H1 (cell line): ENCODE measurements around the gene ARNT2. TPM values are rescaled to one million over a fixed set of nuclear protein-coding genes. Genes with fewer than 3 reads are reported as not detected.

Experiments used
- CTCF ChIA-PET: fragments of 300-600 bp; sonication (Branson Sonifier 250); formaldehyde crosslinking; loops from one replicate; lab custom pipeline; 2021; ENCODE audit not compliant: partially characterized antibody; lab: Charles Lee
- POLR2A ChIA-PET: fragments of 300-600 bp; sonication (Branson Sonifier 250); formaldehyde crosslinking; loops from one replicate; lab custom pipeline; 2021; ENCODE audit warnings: inconsistent platforms; ENCODE audit not compliant: partially characterized antibody; lab: Charles Lee
- DNase-seq, 2 experiments: peaks; one replicate each; pipeline versions ENCODE4 v3.0.0 to v3.0.0-alpha.2; 2010 to 2022; ENCODE audit warnings: low spot score in 2 of 2, low read depth in 1 of 2, mixed read lengths in 1 of 2
- FAIRE-seq: peaks from 2 replicates; lab custom pipeline; 2011; peaks lifted over from hg19 to GRCh38; lab: Jason Lieb, UNC
- H2AFZ ChIP-seq: 2 replicates; pipeline ENCODE4 v1.8.1; 2012; ENCODE audit warnings: low read length, inconsistent platforms
- H2AK5ac ChIP-seq: 2 replicates; pipeline ENCODE4 v1.6.1; 2013; ENCODE audit warnings: low read depth, low read length
- H2BK120ac ChIP-seq: replicated peaks from 2 replicates; pipeline ENCODE3; 2013; ENCODE audit warnings: low read depth, low read length, inconsistent platforms
- H2BK12ac ChIP-seq: 2 replicates; pipeline ENCODE4 v1.6.1; 2013; ENCODE audit warnings: low read depth, low read length
- H2BK15ac ChIP-seq: 2 replicates; pipeline ENCODE4 v1.6.1; 2013; ENCODE audit warnings: low read length
- H2BK20ac ChIP-seq: 2 replicates; pipeline ENCODE4 v1.6.1; 2013; ENCODE audit warnings: low read length
- H2BK5ac ChIP-seq: 2 replicates; pipeline ENCODE4 v1.6.1; 2013; ENCODE audit warnings: low read depth, low read length
- H3K14ac ChIP-seq: 2 replicates; pipeline ENCODE4 v1.6.1; 2013; ENCODE audit warnings: inconsistent platforms; ENCODE audit not compliant: insufficient read length
- H3K18ac ChIP-seq: 2 replicates; pipeline ENCODE4 v1.6.1; 2013; ENCODE audit warnings: low read length; ENCODE audit errors: extremely low read depth
- H3K23ac ChIP-seq: 2 replicates; pipeline ENCODE4 v1.6.1; 2013; ENCODE audit warnings: inconsistent platforms; ENCODE audit not compliant: insufficient read length
- H3K23me2 ChIP-seq: 2 replicates; pipeline ENCODE4 v1.6.1; 2013; ENCODE audit warnings: low read depth, low read length
- H3K27ac ChIP-seq: 2 replicates; pipeline ENCODE4 v1.6.1; 2011; ENCODE audit warnings: low read depth, low read length, inconsistent platforms
- H3K27me3 ChIP-seq, 4 experiments: replicated peaks in 1 of 4; 1 replicate in 1 of 4; 2 replicates in 3 of 4; pipeline versions ENCODE4 v1.6.1 to v1.8.1; 2011 to 2013; ENCODE audit warnings: low read length in 3 of 4, mild to moderate bottlenecking in 3 of 4, inconsistent platforms in 2 of 4, mixed read lengths in 2 of 4, moderate library complexity in 1 of 4; ENCODE audit not compliant: control insufficient read depth in 3 of 4, insufficient read depth in 3 of 4; ENCODE audit errors: extremely low read depth in 1 of 4
- H3K36me3 ChIP-seq, 4 experiments: 2 replicates each; pipeline versions ENCODE4 v1.6.1 to v1.8.1; 2011 to 2013; ENCODE audit warnings: mild to moderate bottlenecking in 4 of 4, low read length in 3 of 4, moderate library complexity in 2 of 4, control low read depth in 1 of 4, inconsistent platforms in 1 of 4; ENCODE audit not compliant: insufficient read depth in 4 of 4, control insufficient read depth in 2 of 4
- H3K4ac ChIP-seq: replicated peaks from 2 replicates; pipeline ENCODE3; 2013; ENCODE audit warnings: low read length, low read depth, mixed read lengths, inconsistent platforms; ENCODE audit not compliant: insufficient read length
- H3K4me1 ChIP-seq, 4 experiments: replicated peaks in 1 of 4; 1 replicate in 1 of 4; 2 replicates in 3 of 4; pipeline versions ENCODE4 v1.6.1 to v1.8.1; 2011 to 2013; ENCODE audit warnings: low read length in 3 of 4, inconsistent platforms in 2 of 4, mixed read lengths in 1 of 4; ENCODE audit not compliant: insufficient read depth in 4 of 4, control insufficient read depth in 3 of 4
- H3K4me2 ChIP-seq, 2 experiments: 2 replicates each; pipeline versions ENCODE4 v1.6.1 to v1.8.1; 2011 to 2013; ENCODE audit warnings: low read depth in 2 of 2, low read length in 2 of 2, control low read depth in 1 of 2, inconsistent platforms in 1 of 2, mild to moderate bottlenecking in 1 of 2; ENCODE audit not compliant: insufficient read depth in 1 of 2
- H3K4me3 ChIP-seq, 4 experiments: fragments of 200-600, 300-600 bp in 1 of 4; sonication (generic), shearing (Covaris generic), sonication (Bioruptor Twin) in 1 of 4; 2 replicates each; pipeline versions ENCODE4 v1.5.1 to v1.8.1; 2011 to 2016; ENCODE audit warnings: low read length in 4 of 4, low read depth in 3 of 4, control low read depth in 2 of 4, inconsistent platforms in 2 of 4, mild to moderate bottlenecking in 2 of 4, mixed read lengths in 1 of 4, moderate library complexity in 1 of 4; ENCODE audit not compliant: insufficient read depth in 2 of 4; ENCODE audit errors: extremely low read depth in 1 of 4
- H3K56ac ChIP-seq: replicated peaks from 2 replicates; pipeline ENCODE3; 2013; ENCODE audit warnings: low read depth, mild to moderate bottlenecking, mixed read lengths, low read length, inconsistent platforms; ENCODE audit not compliant: insufficient read length
- H3K79me1 ChIP-seq: 2 replicates; pipeline ENCODE4 v1.6.1; 2013; ENCODE audit warnings: low read depth, low read length, control low read depth
- H3K79me2 ChIP-seq, 2 experiments: 2 replicates each; pipeline versions ENCODE4 v1.6.1 to v1.8.1; 2012 to 2013; ENCODE audit warnings: low read length in 2 of 2, mild to moderate bottlenecking in 2 of 2, inconsistent platforms in 1 of 2; ENCODE audit not compliant: insufficient read depth in 2 of 2, control insufficient read depth in 1 of 2
- H3K9ac ChIP-seq, 4 experiments: replicated peaks in 1 of 4; 1 replicate in 1 of 4; 2 replicates in 3 of 4; pipeline versions ENCODE4 v1.6.1 to v1.8.1; 2011 to 2013; ENCODE audit warnings: low read depth in 3 of 4, low read length in 3 of 4, control low read depth in 2 of 4, mild to moderate bottlenecking in 2 of 4, moderate library complexity in 2 of 4, inconsistent platforms in 1 of 4; ENCODE audit errors: extremely low read depth in 1 of 4
- H3K9me3 ChIP-seq, 2 experiments: 2 replicates each; pipeline versions ENCODE4 v1.6.1 to v1.8.1; 2012 to 2013; ENCODE audit warnings: mild to moderate bottlenecking in 2 of 2, moderate library complexity in 2 of 2, control low read depth in 1 of 2, inconsistent platforms in 1 of 2, low read depth in 1 of 2, low read length in 1 of 2, mixed read lengths in 1 of 2; ENCODE audit not compliant: insufficient read depth in 2 of 2
- H4K20me1 ChIP-seq, 2 experiments: replicated peaks in 1 of 2; 2 replicates each; pipeline versions ENCODE3 to v1.8.1; 2011 to 2013; ENCODE audit warnings: inconsistent platforms in 2 of 2, low read length in 2 of 2, mild to moderate bottlenecking in 1 of 2; ENCODE audit not compliant: insufficient read depth in 2 of 2, control insufficient read depth in 1 of 2
- H4K5ac ChIP-seq: 2 replicates; pipeline ENCODE4 v1.6.1; 2013; ENCODE audit warnings: low read length, low read depth, mixed read lengths, inconsistent platforms; ENCODE audit not compliant: insufficient read length
- H4K8ac ChIP-seq: 2 replicates; pipeline ENCODE4 v1.8.0; 2013; ENCODE audit warnings: mild to moderate bottlenecking, moderate library complexity, low read length, inconsistent platforms; ENCODE audit not compliant: insufficient read depth; ENCODE audit errors: extremely low read depth
- H4K91ac ChIP-seq: replicated peaks from 2 replicates; pipeline ENCODE3; 2013; ENCODE audit warnings: low read length, mixed read lengths, inconsistent platforms; ENCODE audit not compliant: insufficient read length
- CREB1 ChIP-seq: IDR thresholded peaks from 2 replicates; pipeline ENCODE4 v1.6.1; 2012; ENCODE audit warnings: inconsistent platforms
- CTBP2 ChIP-seq: IDR thresholded peaks from 2 replicates; pipeline ENCODE4 v1.7.0; 2011; ENCODE audit warnings: borderline replicate concordance, mild to moderate bottlenecking, moderate library complexity, mixed read lengths, low read length; ENCODE audit not compliant: insufficient read depth, insufficient read length
- EGR1 ChIP-seq: IDR thresholded peaks from 2 replicates; pipeline ENCODE4 v1.6.1; 2011; ENCODE audit warnings: low read depth, low read length, borderline replicate concordance
- EP300 ChIP-seq, 2 experiments: IDR thresholded peaks; 1 replicate in 1 of 2; 2 replicates in 1 of 2; pipeline ENCODE4 v1.6.1; 2011 to 2012; ENCODE audit warnings: low read depth in 2 of 2, low read length in 2 of 2, mild to moderate bottlenecking in 2 of 2, borderline replicate concordance in 1 of 2, inconsistent platforms in 1 of 2, moderate library complexity in 1 of 2
- EZH2 ChIP-seq: fragments of 200-600 bp; sonication (generic); IDR thresholded peaks from 2 replicates; pipeline ENCODE4 v1.7.1; 2012; ENCODE audit warnings: low read depth, mild to moderate bottlenecking, moderate library complexity, low read length, inconsistent platforms; ENCODE audit not compliant: severe bottlenecking
- JUND ChIP-seq: IDR thresholded peaks from 2 replicates; pipeline ENCODE4 v1.6.1; 2011; ENCODE audit warnings: mild to moderate bottlenecking, improper control_type of control experiment, low read length
- KDM5A ChIP-seq: fragments of 200-600 bp; IDR thresholded peaks from 2 replicates; pipeline ENCODE4 v1.7.1; 2012; ENCODE audit warnings: mild to moderate bottlenecking, low read length, inconsistent platforms, mixed read lengths
- NANOG ChIP-seq: IDR thresholded peaks from 2 replicates; pipeline ENCODE4 v1.6.1; 2011; ENCODE audit warnings: low read length, low read depth, mild to moderate bottlenecking, inconsistent platforms; ENCODE audit not compliant: insufficient read depth, poor library complexity, severe bottlenecking
- RXRA ChIP-seq: IDR thresholded peaks from 2 replicates; pipeline ENCODE4 v1.6.1; 2011; ENCODE audit warnings: low read depth, mild to moderate bottlenecking, low read length, moderate library complexity; ENCODE audit not compliant: insufficient read depth
- SAP30 ChIP-seq: fragments of 300-600 bp; sonication (generic); IDR thresholded peaks from 2 replicates; pipeline ENCODE4 v1.7.1; 2012; ENCODE audit warnings: low read length, moderate library complexity, mild to moderate bottlenecking, inconsistent platforms; ENCODE audit not compliant: insufficient read depth, insufficient replicate concordance
- TCF12 ChIP-seq: IDR thresholded peaks from 2 replicates; pipeline ENCODE4 v1.6.1; 2011; ENCODE audit warnings: low read depth, mild to moderate bottlenecking, low read length
- WGBS, 2 experiments: shearing (Covaris generic) in 1 of 2; methylation state at CpG; one replicate each; pipeline versions ENCODE4 v1.1.6 to v1.1.7; 2013 to 2015; ENCODE audit warnings: low lambda C conversion rate in 2 of 2, mixed read lengths in 2 of 2, inconsistent platforms in 1 of 2, low coverage in 1 of 2, missing lambda C conversion rate in 1 of 2; ENCODE audit not compliant: insufficient replicate concordance in 2 of 2, insufficient coverage in 1 of 2, insufficient read length in 1 of 2; ENCODE audit errors: extremely low coverage in 1 of 2, missing lambda C conversion rate in 1 of 2; 5-methylcytosine and 5-hydroxymethylcytosine counted together
- polyA plus RNA-seq, 7 experiments: library from polyadenylated mRNA; depleted of rRNA in 3 of 7; stranded (reverse) in 5 of 7; unstranded in 2 of 7; fragments of >200 nt in 5 of 7; fragments of 200-250 nt in 2 of 7; gene quantifications; 1 replicate in 5 of 7; 2 replicates in 1 of 7; 4 replicates in 1 of 7; pipeline versions ENCODE4 v1.2.1 to v1.2.3, GENCODE V29; 2011 to 2013; ENCODE audit warnings: missing spikeins in 2 of 7, mixed read lengths in 2 of 7
- total RNA-seq: library from RNA; stranded (reverse); fragmentation: NEBNext Ultra II Directional; extraction: Animal tissue kit (Norgen Biotek cat#: 25700); gene quantifications from 2 replicates; pipeline ENCODE4 v1.2.1, GENCODE V29; 2021
- TF ChIP-seq, protein P1 (sequence below): IDR thresholded peaks from 2 replicates; pipeline ENCODE4 v1.6.1; 2012; ENCODE audit warnings: inconsistent platforms

The ARNT2 gene
- total and polyA plus RNA-seq, 2 of the 8 experiments (the other 6 are each of a cell fraction or from before 2014, with no cell fraction given), result 9.5 to 14.6 TPM

DNA sequence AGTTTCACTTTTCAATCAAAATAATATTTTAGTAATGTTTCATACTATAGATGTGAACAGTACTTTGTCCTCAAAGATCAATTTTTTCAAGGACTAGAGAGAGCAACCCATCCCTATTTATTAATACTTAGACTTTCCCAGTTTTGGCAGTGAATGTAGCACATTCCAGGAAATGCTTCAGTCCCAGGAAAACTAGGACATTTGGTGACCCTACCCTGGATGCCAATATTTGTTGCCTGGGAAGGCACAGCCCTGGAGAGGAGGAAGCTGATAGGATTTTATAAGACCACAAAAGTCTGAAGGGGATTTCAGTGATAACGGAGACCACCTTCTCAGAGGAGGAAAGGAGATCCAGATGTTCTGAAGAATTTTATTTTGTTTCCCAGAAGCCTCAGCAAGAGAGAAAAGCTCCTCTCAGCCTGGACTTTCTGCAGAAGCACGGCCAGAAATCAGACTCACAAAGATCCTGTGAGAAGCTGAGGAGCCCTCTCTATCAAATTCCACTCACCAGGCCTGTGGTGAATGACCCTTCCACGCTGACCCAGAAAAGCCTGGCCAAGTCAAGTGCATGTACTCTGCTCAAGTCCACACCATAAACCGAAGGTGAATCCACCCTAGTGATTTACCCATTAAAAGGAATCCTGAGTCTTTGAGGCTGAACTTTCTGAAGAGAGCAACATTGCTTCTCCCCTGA, 203.3 kb downstream of the ARNT2 start:
- no peak overlapping the region for H2AK5ac ChIP-seq
- H3K9ac ChIP-seq, result no peak overlapping the region
- no peak overlapping the region for H2BK15ac ChIP-seq
- H3K79me2 ChIP-seq, result no peaks in the 10 kb centered on the region
- no peaks in the 10 kb centered on the region for H3K9me3 ChIP-seq
- H2BK20ac ChIP-seq, result no peak overlapping the region
- no peak overlapping the region for H3K14ac ChIP-seq
- peaks cover 0 to 8% (median under 1%) of the 10 kb centered on the region in 4 experiments; a peak in 5 of 7 replicates for H3K4me1 ChIP-seq
- no peak overlapping the region for H4K8ac ChIP-seq
- no peak overlapping the region for H3K23ac ChIP-seq
- no peaks in the 10 kb centered on the region; a peak in 2 of 7 replicates for H3K27me3 ChIP-seq
- no peak overlapping the region for H2BK12ac ChIP-seq
- ChIA-PET CTCF (interaction anchor here (1.7 to 2.0 kb wide), 2 partner anchors 169 kb away, joined by 3 to 8 read pairs; no protein-coding TSS in a partner anchor), POLR2A (no interaction called here)
- FAIRE-seq (no peak), DNase-seq (peak in 1 of 2 experiments; percentile 10)
- WGBS, 2 experiments, result 90% methylated on average over 4 of the region's 4 CpGs; no CpG with 5 or more reads in 1 of the 2 experiments
- no peaks in the 10 kb centered on the region for H3K79me1 ChIP-seq
- no peaks in the 10 kb centered on the region for H4K20me1 ChIP-seq
- H3K23me2 ChIP-seq, result no peaks in the 10 kb centered on the region
- H2BK5ac ChIP-seq, result no peak overlapping the region
- H3K4me3 ChIP-seq, result no peak overlapping the region
- no peak overlapping the region for H3K56ac ChIP-seq
- no peak overlapping the region for H2AFZ ChIP-seq
- TF ChIP-seq EP300 (IDR thresholded peaks at IDR 0.05; ENCODE audit: borderline replicate concordance in 1 of 2, low read depth in 2 of 2, low read length in 2 of 2) (no peak), JUND (no peak), CREB1 (no peak), SAP30 (no peak), RXRA (no peak), NANOG (no peak), KDM5A (no peak), TCF12 (no peak), EGR1 (no peak), CTBP2 (no peak), EZH2 (no peak)
- TF ChIP-seq, protein P1, sequence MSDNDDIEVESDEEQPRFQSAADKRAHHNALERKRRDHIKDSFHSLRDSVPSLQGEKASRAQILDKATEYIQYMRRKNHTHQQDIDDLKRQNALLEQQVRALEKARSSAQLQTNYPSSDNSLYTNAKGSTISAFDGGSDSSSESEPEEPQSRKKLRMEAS, result no peak
- no peaks in the 10 kb centered on the region for H3K36me3 ChIP-seq
- H3K27ac ChIP-seq, result no peak overlapping the region
- no peak overlapping the region for H3K18ac ChIP-seq
- no peak overlapping the region for H2BK120ac ChIP-seq
- no peak overlapping the region for H3K4ac ChIP-seq
- no peak overlapping the region for H3K4me2 ChIP-seq
- no peak overlapping the region for H4K5ac ChIP-seq
- no peak overlapping the region for H4K91ac ChIP-seq
